GM18517 (cell line): ENCODE results near the gene HIVEP2.

ENCODE experiments used
- ATAC-seq: cut with Tn5 transposase; IDR thresholded peaks from one replicate; pipeline ENCODE4 v1.9.1; 2021; ENCODE audit warnings: mild to moderate bottlenecking, moderate library complexity; ENCODE audit not compliant: unreplicated experiment

Gene HIVEP2

DNA sequence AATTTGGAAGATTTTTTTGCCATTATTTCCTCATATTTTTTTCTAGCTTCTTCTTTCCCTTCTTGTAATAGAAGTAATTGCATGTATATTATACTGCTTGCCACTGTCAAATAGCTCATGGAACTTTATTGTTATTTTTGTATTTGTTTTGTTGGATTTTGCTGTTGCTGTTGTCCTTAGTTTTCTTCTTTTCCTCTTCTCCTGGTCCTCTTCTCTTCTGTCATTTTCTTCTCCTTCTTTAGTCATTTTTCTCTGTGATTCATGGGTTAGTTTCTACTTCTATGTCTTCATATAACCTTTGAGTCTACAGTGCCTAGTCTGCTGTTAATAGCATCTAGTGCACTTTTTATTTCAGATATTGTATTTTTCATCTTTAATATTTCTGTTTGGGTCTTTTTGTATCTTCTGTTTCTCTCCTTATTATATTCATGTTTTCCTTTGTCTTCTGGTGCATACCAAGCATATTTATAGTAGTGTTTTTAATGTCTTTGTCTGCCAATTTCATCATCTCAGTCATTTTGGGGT, 226.2 kb downstream of the HIVEP2 start:
- ATAC-seq: no peak

DNA sequence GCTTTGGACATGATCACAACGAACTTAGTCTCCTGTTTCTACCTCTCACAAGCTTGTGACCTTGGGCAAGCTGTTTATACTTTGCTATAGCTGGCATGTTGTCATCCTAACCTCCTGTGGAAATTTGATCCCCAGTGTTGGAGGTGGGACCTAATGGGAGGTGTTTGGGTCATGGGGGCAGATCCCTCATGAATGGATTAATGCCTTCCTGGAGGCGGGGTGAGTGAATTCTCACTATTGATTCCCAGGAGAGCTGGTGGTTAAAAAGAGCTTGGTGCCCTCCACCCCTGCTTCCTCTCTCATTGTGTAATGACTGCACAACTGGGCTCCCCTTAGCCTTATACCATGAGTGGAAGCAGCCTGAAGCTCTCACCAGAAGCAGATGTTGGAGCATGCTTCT, 228.9 kb downstream of the HIVEP2 start:
- ATAC-seq: no peak

DNA sequence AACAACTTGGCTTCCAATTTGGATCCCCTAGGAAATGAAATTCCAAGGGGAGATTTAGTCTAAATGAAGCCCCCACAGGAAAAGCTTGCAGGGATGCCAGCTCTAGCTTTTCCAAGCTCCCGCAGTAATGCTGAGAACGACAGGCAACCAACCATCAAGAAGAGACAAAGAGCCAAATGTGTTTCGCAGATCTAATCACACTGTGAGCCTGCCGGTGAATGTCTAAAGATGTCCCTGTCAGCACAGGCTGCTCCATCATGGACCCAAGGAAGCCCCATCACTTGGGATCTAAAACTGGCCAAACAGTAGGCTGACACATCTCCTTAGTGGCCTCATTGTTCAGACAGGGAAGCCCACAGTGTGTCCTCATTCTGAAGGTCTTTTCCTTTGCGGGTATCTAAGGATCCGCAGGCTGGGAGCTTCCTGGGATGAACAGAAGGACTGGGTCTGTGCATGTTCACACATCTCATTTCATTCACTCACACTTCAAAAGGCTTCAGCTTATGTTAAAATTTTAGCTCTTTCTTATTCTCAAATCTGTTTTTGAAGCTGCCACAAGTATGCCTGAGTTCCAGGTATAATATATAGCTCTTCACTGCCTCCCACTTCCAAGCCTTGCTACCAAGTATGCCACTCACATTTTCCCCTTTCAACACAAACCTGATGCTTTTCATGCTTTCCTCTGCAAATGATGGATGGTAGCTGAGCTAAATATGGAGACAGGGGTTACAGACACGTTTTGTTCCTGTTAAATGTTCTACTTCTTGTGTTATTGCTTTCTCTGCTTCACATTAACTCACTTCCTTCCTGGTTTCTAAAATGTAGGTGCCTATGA, 229.8 kb downstream of the HIVEP2 start:
- ATAC-seq: no peak

DNA sequence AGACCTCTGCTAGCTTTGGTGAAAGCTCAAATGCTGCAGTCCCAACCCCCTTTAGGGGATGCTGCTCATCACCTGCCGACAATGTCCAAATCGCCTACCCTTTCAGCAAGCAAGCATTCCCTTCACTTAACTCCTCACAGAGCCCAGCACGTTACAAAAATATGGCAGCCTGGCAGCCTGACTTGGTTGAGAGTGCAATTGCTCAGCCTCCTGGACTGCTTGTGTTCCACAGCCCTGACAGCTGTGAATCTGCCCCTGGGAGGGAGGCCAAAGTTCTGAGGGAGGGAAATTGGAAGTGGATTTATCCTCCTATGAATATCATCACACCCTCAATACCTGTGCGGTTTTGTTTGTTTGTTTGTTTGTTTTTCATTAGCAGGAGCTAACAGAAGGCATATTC, 231.0 kb downstream of the HIVEP2 start:
- no peak for ATAC-seq

DNA sequence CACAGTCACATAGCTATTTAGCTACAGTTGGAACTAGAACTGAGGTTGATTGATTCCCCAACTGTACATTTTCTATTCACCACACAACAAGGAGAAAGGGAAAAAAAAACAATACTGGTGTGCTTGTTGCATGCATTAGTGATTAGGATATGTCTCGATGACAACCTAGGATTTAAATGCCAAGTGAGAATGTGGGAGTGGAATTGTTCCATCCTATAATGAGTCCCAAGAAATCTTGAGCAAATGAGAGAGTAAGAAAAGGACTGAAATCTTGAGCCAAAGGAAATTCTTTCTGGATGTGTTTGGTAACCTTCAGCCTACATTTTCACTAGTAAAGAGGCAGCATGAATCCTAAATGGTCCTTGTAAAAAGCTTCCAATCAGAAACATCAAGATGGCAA, 232.7 kb downstream of the HIVEP2 start:
- no peak for ATAC-seq

DNA sequence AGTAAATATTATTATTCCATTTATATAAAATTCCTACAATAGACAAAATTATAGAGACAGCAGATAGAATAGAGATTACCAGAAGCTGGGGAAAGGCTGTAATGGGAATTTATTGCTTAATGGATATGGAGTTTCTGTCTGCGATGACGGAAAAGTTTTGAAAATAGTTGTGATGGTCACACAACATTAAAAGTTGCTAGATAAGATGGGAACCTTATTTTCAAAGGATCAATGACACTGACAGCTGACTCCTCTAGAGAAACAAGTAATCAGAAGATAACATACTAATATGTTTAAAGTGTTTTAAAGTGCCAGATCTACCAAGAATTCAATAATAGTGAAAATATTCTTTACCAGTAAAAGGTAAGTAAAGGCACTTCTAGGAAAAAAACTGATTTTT, 236.3 kb downstream of the HIVEP2 start:
- ATAC-seq: no peak

DNA sequence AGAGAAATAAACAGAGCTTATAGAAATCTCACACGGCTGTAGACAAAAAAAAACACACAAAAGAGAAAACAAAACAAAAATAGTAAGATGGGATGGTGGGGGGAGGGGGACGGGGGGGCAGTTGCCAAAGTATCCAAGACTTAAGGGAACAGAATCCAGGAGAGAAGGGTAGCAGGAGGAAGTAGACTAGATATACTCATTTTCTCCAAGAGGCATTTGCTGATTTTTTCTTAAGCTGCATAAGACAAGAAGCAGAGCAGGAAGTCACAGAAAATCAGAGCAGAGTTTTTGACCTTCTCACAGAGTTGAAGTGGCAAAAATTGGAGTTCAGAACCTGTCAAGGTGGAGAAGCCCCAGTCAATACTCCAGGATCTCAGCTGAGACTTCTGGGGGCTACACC, 237.7 kb downstream of the HIVEP2 start:
- ATAC-seq: no peak

DNA sequence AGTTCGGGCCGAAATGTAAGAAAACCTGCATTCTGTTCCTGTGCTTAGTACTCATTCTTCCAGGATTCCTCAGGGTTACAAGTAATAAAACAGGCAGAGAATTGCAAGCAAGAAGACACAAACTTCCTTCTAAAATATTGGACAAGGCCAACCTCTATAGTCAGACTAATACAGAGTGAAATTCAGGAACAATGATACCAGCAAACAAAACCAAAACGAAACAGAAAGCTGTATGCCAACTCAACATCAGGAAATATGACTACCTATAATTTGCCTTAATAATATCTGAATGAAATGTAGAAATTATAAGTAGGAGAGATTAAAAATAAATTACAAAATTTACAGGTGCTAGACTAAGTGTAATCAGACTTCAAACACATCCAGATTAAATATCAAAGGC, 238.8 kb downstream of the HIVEP2 start:
- ATAC-seq: no peak

DNA sequence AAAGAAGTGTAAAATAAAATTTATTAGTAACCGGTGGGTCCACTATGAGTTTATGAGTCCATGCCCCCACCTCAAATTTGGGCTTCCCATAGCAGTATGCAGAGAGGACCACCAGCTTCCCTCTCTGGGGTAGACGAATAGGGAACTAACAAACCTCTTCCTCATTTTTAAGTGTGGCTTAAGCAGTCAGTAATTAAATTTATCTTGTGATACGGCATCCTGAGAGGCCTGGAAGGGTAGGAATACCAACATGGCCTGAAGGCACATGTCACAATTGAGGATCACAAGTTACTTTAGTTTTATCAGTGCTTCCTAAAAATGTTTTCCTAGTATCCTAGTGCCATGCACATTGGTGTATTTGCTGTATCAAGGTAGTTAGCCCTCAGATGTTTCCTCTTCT, 239.9 kb downstream of the HIVEP2 start:
- no peak for ATAC-seq

DNA sequence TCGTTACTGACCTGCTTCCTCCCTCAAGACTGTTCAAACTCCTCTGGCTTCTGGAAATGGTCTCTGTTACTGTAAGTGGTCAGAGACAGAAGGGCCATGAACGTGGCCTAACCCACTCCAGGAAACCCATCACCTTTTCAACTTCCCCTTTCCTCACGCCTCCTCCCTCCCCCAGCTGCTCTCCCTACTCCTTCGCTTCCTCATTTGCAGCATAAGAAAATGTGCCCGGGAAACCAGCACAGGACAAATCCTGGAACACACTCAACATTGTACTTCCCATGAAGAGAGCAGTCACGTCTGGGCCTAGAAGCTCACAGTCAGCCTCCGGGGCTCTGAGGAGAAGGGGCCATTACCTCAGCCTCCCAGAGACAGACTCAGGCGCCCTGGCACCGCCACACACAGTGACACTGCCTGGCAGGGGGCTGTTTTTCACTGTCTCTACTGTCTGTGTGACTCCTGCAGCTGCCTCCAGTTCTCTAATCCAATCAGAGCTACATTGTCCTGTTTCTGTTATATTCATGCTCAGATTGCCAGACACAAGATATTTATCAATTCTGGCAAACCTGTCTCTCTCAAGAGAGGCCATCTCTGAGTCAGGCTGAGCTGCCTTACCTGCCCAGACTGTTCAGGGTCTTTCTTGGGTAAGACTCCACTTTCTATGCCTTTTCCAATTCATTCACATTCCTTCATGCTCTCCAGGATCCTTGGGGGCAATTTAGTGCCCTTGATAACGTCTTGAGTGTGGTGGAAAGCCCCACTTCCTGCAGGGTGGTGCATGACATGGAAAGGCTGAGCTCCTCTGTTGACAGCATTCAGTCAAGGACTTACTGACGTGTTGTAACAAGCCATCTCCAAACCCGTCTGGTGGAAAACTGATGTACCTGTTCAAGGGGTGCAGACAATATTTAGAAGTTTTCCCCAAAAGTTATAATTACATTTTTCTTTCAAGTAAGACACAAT, 242.2 kb downstream of the HIVEP2 start:
- no peak for ATAC-seq
